SK-N-SH treated with all-trans-retinoic acid at 6 μM for 48 hours (cell line): ENCODE measurements around the gene DLG2.

Source experiments
- CSRNP3 ChIP-seq: fragments of 250-450 bp; sonication (Bioruptor Pico); IDR thresholded peaks from 2 replicates; pipeline ENCODE4 v1.5.1; 2021; ENCODE audit warnings: mild to moderate bottlenecking, moderate library complexity
- GLIS3 ChIP-seq: fragments of 250-450 bp; sonication (Bioruptor Pico); IDR thresholded peaks from 2 replicates; pipeline ENCODE4 v1.5.0; 2020; ENCODE audit warnings: mild to moderate bottlenecking, moderate library complexity
- OSR1 ChIP-seq: fragments of 250-450 bp; sonication (Bioruptor Pico); IDR thresholded peaks from 2 replicates; pipeline ENCODE4 v1.8.0; 2022; ENCODE audit warnings: moderate library complexity, mild to moderate bottlenecking, inconsistent platforms
- PPARA ChIP-seq: fragments of 250-450 bp; sonication (Bioruptor Pico); IDR thresholded peaks from 2 replicates; pipeline ENCODE4 v1.5.0; 2020; ENCODE audit warnings: mild to moderate bottlenecking, borderline replicate concordance
- RARB ChIP-seq: fragments of 250-450 bp; sonication (Bioruptor Pico); IDR thresholded peaks from 2 replicates; pipeline ENCODE4 v1.8.0; 2021; ENCODE audit warnings: mild to moderate bottlenecking, moderate library complexity
- ZNF565 ChIP-seq: fragments of 450-650 bp; formaldehyde crosslinking; conservative IDR thresholded peaks from 2 replicates; pipeline ENCODE4 v1.5.0; 2020; ENCODE audit warnings: low read depth, mild to moderate bottlenecking, moderate library complexity
- TF ChIP-seq, protein P1 (sequence below): fragments of 250-450 bp; sonication (Bioruptor Pico); IDR thresholded peaks from 2 replicates; pipeline ENCODE4 v1.8.0; 2020; ENCODE audit warnings: mild to moderate bottlenecking, moderate library complexity, borderline replicate concordance
- TF ChIP-seq, protein P2 (sequence below): fragments of 250-450 bp; sonication (Bioruptor Pico); IDR thresholded peaks from 2 replicates; pipeline ENCODE4 v1.5.1; 2020; ENCODE audit warnings: low read depth, mild to moderate bottlenecking, moderate library complexity

DNA sequence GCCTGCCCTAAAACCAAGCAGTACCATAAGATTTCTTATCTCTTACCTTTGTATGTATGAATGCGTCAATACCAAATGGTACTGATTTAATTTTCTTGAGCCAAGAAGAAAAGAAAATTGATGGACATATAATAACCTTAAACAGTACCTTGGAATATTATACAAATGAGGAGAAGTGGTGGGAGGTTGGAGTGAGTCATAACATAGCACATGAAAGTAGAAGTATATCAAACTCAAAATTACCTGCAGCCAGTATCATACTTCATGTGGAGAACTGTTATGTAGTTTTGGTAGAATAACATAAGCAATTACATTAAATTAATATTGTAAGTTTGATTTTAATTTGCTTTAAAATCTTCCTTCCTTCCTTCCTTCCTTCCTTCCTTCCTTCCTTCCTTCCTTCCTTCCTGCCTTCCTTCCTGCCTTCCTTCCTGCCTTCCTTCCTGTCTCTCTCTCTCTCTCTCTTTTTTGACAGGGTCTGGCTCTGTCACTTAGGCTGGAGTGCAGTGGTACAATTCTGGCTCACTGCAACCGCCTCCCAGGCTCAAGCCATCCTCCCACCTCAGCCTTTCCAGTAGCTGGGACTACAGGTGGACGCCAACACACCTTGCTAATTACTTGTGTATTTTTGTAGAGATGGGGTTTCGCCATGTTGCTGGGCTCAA, 1880.1 kb downstream of the DLG2 start:
- TF ChIP-seq ZNF565 (no peak), CSRNP3 (CRISPR knock-in tag) (no peak), OSR1 (no peak), RARB (CRISPR knock-in tag) (no peak), GLIS3 (no peak), PPARA (no peak)
- TF ChIP-seq, protein P1, sequence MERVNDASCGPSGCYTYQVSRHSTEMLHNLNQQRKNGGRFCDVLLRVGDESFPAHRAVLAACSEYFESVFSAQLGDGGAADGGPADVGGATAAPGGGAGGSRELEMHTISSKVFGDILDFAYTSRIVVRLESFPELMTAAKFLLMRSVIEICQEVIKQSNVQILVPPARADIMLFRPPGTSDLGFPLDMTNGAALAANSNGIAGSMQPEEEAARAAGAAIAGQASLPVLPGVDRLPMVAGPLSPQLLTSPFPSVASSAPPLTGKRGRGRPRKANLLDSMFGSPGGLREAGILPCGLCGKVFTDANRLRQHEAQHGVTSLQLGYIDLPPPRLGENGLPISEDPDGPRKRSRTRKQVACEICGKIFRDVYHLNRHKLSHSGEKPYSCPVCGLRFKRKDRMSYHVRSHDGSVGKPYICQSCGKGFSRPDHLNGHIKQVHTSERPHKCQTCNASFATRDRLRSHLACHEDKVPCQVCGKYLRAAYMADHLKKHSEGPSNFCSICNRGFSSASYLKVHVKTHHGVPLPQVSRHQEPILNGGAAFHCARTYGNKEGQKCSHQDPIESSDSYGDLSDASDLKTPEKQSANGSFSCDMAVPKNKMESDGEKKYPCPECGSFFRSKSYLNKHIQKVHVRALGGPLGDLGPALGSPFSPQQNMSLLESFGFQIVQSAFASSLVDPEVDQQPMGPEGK (CRISPR knock-in tag) = no peak
- TF ChIP-seq, protein P2, sequence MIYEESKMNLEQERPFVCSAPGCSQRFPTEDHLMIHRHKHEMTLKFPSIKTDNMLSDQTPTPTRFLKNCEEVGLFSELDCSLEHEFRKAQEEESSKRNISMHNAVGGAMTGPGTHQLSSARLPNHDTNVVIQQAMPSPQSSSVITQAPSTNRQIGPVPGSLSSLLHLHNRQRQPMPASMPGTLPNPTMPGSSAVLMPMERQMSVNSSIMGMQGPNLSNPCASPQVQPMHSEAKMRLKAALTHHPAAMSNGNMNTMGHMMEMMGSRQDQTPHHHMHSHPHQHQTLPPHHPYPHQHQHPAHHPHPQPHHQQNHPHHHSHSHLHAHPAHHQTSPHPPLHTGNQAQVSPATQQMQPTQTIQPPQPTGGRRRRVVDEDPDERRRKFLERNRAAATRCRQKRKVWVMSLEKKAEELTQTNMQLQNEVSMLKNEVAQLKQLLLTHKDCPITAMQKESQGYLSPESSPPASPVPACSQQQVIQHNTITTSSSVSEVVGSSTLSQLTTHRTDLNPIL (CRISPR knock-in tag) = no peak
